GM20431 (cell line): ENCODE measurements around the gene RRP15.

Source experiments
- in situ Hi-C: fragments of 300-500 bp; cut with MseI, MboI; formaldehyde crosslinking; loops from one replicate; pipeline ENCODE4 v1.15.0; 2020; ENCODE audit warnings: low sequenced_read_pairs; ENCODE audit not compliant: unreplicated experiment

RRP15 gene

GRCh38 chr1:218377143-218377660 lies 92.1 kb downstream of the RRP15 start:
- in situ Hi-C loops, result no loop called here

GRCh38 chr1:218380125-218380977 lies 95.3 kb downstream of the RRP15 start:
- in situ Hi-C loops, result no loop called here

GRCh38 chr1:218382261-218382660 lies 97.2 kb downstream of the RRP15 start:
- in situ Hi-C loops, result no loop called here

- in situ Hi-C loops, result no loop called here
These were observed 98.0 kb downstream of the RRP15 start for GRCh38 chr1:218383051-218383450.

- in situ Hi-C loops, result no loop called here
These were observed 98.6 kb downstream of the RRP15 start for GRCh38 chr1:218383681-218384080.

- in situ Hi-C loops, result no loop called here
These were observed 99.5 kb downstream of the RRP15 start for GRCh38 chr1:218384581-218384993.
